ENCODE measurements around the gene APBB3. TPM values are rescaled to one million over a fixed set of nuclear protein-coding genes. Genes with fewer than 3 reads are reported as not detected.
A peak's percentile ranks its signal among the peaks of the same experiment; 100 is the strongest.

The APBB3 gene, protein sequence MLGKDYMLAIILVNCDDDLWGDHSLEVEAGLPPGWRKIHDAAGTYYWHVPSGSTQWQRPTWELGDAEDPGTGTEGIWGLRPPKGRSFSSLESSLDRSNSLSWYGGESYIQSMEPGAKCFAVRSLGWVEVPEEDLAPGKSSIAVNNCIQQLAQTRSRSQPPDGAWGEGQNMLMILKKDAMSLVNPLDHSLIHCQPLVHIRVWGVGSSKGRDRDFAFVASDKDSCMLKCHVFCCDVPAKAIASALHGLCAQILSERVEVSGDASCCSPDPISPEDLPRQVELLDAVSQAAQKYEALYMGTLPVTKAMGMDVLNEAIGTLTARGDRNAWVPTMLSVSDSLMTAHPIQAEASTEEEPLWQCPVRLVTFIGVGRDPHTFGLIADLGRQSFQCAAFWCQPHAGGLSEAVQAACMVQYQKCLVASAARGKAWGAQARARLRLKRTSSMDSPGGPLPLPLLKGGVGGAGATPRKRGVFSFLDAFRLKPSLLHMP
- total RNA-seq, result 50.8 TPM
- 1 to 10 TPM; 3.4 to 5.2 (median 4.0) TPM for polyA plus RNA-seq

DNA sequence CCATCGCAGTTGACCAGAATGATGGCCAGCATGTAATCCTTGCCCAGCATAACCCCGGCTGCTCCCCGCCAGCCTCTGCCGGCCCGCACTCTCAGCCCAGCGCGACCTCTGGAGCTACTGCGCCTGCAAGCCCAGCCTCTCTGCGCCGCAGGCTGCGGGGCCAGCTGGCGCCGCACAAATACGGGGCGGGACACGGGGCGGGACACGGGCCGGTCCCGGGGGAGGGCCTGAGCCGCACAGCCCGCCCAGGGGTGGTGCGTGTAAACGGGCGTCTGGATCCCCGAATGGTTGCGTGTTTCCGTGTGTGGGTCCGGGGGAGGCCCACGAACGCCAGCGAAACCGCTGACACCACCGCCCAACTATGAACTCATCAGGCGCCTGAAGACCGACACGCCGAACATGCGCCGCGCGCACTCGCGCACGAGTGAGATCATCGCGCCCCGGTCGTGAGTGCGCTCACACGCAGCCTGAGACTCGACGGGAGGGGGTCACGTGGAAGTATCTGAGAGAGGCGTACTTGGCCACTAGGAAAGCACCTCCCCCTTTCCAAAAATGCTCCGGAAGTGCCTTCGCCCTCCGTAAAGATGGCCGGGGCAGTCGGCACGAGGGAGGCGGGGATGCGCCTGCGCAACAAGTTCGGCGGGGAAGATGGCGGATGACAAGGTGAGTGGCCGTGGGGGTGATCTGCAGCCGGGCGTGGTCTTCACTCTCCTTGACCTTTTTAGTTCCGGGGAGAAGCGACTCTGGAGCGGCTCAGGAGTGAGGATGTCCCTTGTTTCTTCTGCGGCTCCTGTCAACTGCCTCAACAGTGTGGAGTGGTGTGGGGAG is at the start of gene APBB3, which contains the start of gene SLC35A4:
APBB3 (minus strand) TSS at position 403 of the 828 bp plus-strand sequence; CDS start at position 50, 353 bp downstream.
SLC35A4 (plus strand) TSS at position 633 of the 828 bp plus-strand sequence. CDS start 2,342 bp downstream, outside the sequence.
- Histone ChIP-seq H3K4me1 (ENCODE audit: control insufficient read depth, insufficient read depth, low read length, poor library complexity, severe bottlenecking) (peaks cover 34% of the 10 kb centered on the region), H3K27me3 (ENCODE audit: control insufficient read depth, insufficient read depth, low read length) (no peaks in the 10 kb centered on the region), H3K36me3 (ENCODE audit: control insufficient read depth, insufficient read depth, low read length) (peaks cover 39% of the 10 kb centered on the region), H3K27ac (ENCODE audit: insufficient read depth, low read length, poor library complexity, severe bottlenecking) (peak within 1 kb of the TSS; percentile 93), H3K4me3 (ENCODE audit: low read depth, low read length) (peak within 1 kb of the TSS; percentile 95), H3K9me3 (ENCODE audit: control insufficient read depth in 2 of 2, low read length in 2 of 2) (no peaks in the 10 kb centered on the region)
- peaks cover 0 to 75% (median 43%) of the 10 kb centered on the region in 4 donors for H3K4me1 Mint-ChIP-seq
- peak within 1 kb of the TSS; percentile 94 to 99 (median 98) for H3K27ac Mint-ChIP-seq
- H3K27me3 Mint-ChIP-seq, result no peaks in the 10 kb centered on the region
- peak; percentile 98 to 100 (median 99) for DNase-seq
- peak within 1 kb of the TSS; percentile 86 to 99 (median 94) for H3K4me3 Mint-ChIP-seq
- H3K36me3 Mint-ChIP-seq, result peaks cover 24% of the 10 kb centered on the region
- ATAC-seq (ENCODE audit: low read depth in 2 of 2), result peak; percentile 90 to 92
- H3K9me3 Mint-ChIP-seq, result no peaks in the 10 kb centered on the region

DNA sequence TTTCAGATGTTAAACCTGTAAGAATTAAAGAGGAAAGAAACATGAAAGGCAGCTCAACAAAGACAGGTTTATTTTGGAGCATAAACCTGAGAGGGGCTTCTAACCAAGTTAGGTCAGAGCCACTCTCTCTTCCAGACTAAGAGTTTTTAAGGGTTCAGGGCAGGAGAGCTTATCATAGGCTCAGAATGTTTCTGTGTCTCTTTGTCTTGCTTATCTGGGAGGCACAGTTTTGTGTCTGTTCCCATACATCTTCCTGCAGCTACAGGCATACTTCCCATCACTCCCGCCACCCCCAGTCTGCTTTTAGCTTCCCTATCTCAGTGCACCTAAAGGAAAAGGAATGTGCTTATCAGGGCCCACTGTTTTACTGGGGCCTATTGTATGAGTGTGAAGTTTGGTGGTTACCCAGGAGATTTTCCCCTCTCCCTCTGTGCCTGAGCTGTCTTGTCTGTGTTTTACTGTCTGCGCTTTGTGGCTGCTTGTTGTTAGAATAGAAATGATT is 46.7 kb upstream of the APBB3 start:
- no peaks in the 10 kb centered on the region for H3K36me3 ChIP-seq (ENCODE audit: control insufficient read depth, insufficient read depth, low read length)
- H3K27ac ChIP-seq (ENCODE audit: insufficient read depth, low read length, poor library complexity, severe bottlenecking), result no peak overlapping the region
- Mint-ChIP-seq H3K4me1 (peaks cover 0 to 10% (median 3%) of the 10 kb centered on the region in 4 donors), H3K27ac (peak overlapping the region in 1 of 3 donors; percentile 13), H3K9me3 (peaks cover 0 to 1% (median 0%) of the 10 kb centered on the region in 7 donors), H3K36me3 (no peaks in the 10 kb centered on the region), H3K4me3 (no peak overlapping the region), H3K27me3 (peaks cover 44% of the 10 kb centered on the region)
- H3K4me3 ChIP-seq (ENCODE audit: low read depth, low read length), result no peak overlapping the region
- no peaks in the 10 kb centered on the region for H3K9me3 ChIP-seq (ENCODE audit: control insufficient read depth in 2 of 2, low read length in 2 of 2)
- peaks cover 12% of the 10 kb centered on the region for H3K27me3 ChIP-seq (ENCODE audit: control insufficient read depth, insufficient read depth, low read length)
- ATAC-seq (ENCODE audit: low read depth in 2 of 2), result no peak
- H3K4me1 ChIP-seq (ENCODE audit: control insufficient read depth, insufficient read depth, low read length, poor library complexity, severe bottlenecking), result no peaks in the 10 kb centered on the region
- DNase-seq, result no peak

DNA sequence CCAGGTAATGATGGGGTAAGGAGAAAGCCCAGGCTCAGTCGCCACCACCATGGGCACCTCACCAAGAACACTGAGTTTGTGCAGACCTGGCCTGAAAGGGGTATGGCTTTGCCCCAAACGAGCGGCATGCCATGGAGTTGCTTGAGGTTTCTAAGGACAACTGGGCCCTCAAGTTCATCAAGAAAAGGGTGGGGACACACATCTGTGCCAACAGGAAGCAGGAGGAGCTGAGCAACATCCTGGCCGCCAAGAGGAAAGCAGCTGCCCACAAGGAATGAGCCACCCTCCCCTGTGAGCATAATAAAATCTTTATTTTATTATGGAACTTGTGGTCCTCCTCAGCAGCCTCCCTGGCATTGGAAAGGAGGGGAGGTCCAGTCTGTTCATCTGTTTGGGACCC is 44.7 kb upstream of the APBB3 start:
- Histone ChIP-seq H3K4me1 (ENCODE audit: control insufficient read depth, insufficient read depth, low read length, poor library complexity, severe bottlenecking) (no peaks in the 10 kb centered on the region), H3K9me3 (ENCODE audit: control insufficient read depth in 2 of 2, low read length in 2 of 2) (no peaks in the 10 kb centered on the region), H3K4me3 (ENCODE audit: low read depth, low read length) (no peak overlapping the region), H3K27me3 (ENCODE audit: control insufficient read depth, insufficient read depth, low read length) (peaks cover 10% of the 10 kb centered on the region), H3K36me3 (ENCODE audit: control insufficient read depth, insufficient read depth, low read length) (no peaks in the 10 kb centered on the region), H3K27ac (ENCODE audit: insufficient read depth, low read length, poor library complexity, severe bottlenecking) (no peak overlapping the region)
- Mint-ChIP-seq H3K4me1 (peaks cover 0 to 10% (median 3%) of the 10 kb centered on the region in 4 donors), H3K4me3 (no peak overlapping the region), H3K36me3 (no peaks in the 10 kb centered on the region), H3K9me3 (peaks cover 0 to 1% (median 0%) of the 10 kb centered on the region in 7 donors), H3K27me3 (peaks cover 37% of the 10 kb centered on the region), H3K27ac (no peak overlapping the region)
- DNase-seq, result peak in 1 of 3 donors; percentile 11
- no peak for ATAC-seq (ENCODE audit: low read depth in 2 of 2)

DNA sequence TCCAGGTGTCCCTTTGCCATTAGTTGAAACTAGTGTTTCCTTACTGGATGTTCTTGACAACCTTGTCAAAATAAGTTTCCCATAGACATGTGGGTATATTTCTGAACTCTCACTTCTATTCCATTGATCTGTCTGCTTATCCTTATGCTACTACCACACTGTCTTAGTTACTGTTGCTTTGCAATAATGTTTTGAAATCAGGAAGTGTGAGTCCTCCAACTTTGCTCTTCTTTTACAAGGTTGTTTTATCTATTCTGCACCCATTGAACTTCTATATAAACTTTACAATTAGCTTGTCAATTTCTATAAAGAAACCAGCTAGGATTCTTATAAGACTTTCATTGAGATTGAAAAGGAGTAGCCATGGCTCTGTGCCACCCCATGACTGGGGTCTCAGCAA is 44.3 kb upstream of the APBB3 start:
- Histone ChIP-seq H3K4me1 (ENCODE audit: control insufficient read depth, insufficient read depth, low read length, poor library complexity, severe bottlenecking) (no peaks in the 10 kb centered on the region), H3K9me3 (ENCODE audit: control insufficient read depth in 2 of 2, low read length in 2 of 2) (no peaks in the 10 kb centered on the region), H3K27me3 (ENCODE audit: control insufficient read depth, insufficient read depth, low read length) (peaks cover 10% of the 10 kb centered on the region), H3K4me3 (ENCODE audit: low read depth, low read length) (no peak overlapping the region), H3K27ac (ENCODE audit: insufficient read depth, low read length, poor library complexity, severe bottlenecking) (no peak overlapping the region), H3K36me3 (ENCODE audit: control insufficient read depth, insufficient read depth, low read length) (no peaks in the 10 kb centered on the region)
- H3K4me1 Mint-ChIP-seq, result peaks cover 0 to 10% (median 3%) of the 10 kb centered on the region in 4 donors
- no peak overlapping the region for H3K4me3 Mint-ChIP-seq
- H3K9me3 Mint-ChIP-seq, result peaks cover 0 to 1% (median 0%) of the 10 kb centered on the region in 7 donors
- no peaks in the 10 kb centered on the region for H3K36me3 Mint-ChIP-seq
- ATAC-seq (ENCODE audit: low read depth in 2 of 2), result no peak
- no peak for DNase-seq
- H3K27ac Mint-ChIP-seq, result no peak overlapping the region
- peaks cover 37% of the 10 kb centered on the region for H3K27me3 Mint-ChIP-seq

DNA sequence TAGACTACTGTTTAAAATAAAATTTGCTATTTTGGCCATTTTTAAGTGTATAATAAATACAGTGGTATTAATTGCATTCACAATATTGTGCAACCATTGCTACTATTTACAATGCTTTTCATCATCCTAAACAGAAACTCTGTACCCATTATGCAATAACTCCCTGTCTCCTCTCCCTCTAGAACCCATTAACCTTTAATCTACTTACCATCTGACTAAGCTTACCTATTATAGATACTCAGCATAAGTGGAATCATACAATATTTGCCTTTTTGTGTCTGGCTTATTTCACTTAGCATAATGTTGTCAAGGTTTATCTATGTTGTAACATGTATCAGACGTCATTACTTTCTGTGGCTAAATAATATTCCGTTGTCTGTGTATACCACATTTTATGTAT is 42.6 kb upstream of the APBB3 start:
- Histone ChIP-seq H3K27me3 (ENCODE audit: control insufficient read depth, insufficient read depth, low read length) (peaks cover 10% of the 10 kb centered on the region), H3K4me3 (ENCODE audit: low read depth, low read length) (no peak overlapping the region), H3K36me3 (ENCODE audit: control insufficient read depth, insufficient read depth, low read length) (no peaks in the 10 kb centered on the region), H3K27ac (ENCODE audit: insufficient read depth, low read length, poor library complexity, severe bottlenecking) (no peak overlapping the region), H3K9me3 (ENCODE audit: control insufficient read depth in 2 of 2, low read length in 2 of 2) (no peaks in the 10 kb centered on the region), H3K4me1 (ENCODE audit: control insufficient read depth, insufficient read depth, low read length, poor library complexity, severe bottlenecking) (no peaks in the 10 kb centered on the region)
- no peak for ATAC-seq (ENCODE audit: low read depth in 2 of 2)
- Mint-ChIP-seq H3K27ac (no peak overlapping the region), H3K4me1 (peaks cover 0 to 10% (median 3%) of the 10 kb centered on the region in 4 donors), H3K9me3 (peaks cover 0 to 1% (median 0%) of the 10 kb centered on the region in 7 donors), H3K4me3 (no peak overlapping the region), H3K36me3 (no peaks in the 10 kb centered on the region), H3K27me3 (peaks cover 33% of the 10 kb centered on the region)
- no peak for DNase-seq

DNA sequence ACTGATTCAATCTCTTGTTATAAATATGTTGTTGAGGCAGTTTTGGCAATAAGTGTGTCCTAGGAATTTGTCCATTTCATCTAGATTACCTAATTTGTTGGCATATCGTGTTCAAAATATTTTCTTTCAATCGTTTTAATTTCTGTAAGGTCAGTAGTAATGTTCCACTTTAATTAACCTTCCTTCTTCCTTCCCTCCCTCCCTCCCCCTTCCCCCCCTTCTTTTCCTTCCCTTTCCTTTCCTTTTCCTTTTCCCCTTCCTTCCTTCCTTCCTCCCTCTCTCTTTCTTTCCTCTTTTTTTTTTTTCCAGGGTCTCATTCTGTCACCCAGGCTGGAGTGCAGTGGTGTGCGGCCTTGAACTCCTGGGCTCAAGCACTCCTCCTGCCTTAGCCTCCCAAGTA is 41.5 kb upstream of the APBB3 start:
- H3K4me3 ChIP-seq (ENCODE audit: low read depth, low read length), result no peak overlapping the region
- H3K27ac Mint-ChIP-seq, result no peak overlapping the region
- H3K36me3 ChIP-seq (ENCODE audit: control insufficient read depth, insufficient read depth, low read length), result no peaks in the 10 kb centered on the region
- peaks cover 0 to 8% (median 3%) of the 10 kb centered on the region in 4 donors for H3K4me1 Mint-ChIP-seq
- H3K9me3 Mint-ChIP-seq, result peaks cover 0 to 1% (median 0%) of the 10 kb centered on the region in 7 donors
- DNase-seq (no peak), ATAC-seq (ENCODE audit: low read depth in 2 of 2) (no peak)
- no peak overlapping the region for H3K27ac ChIP-seq (ENCODE audit: insufficient read depth, low read length, poor library complexity, severe bottlenecking)
- no peaks in the 10 kb centered on the region for H3K36me3 Mint-ChIP-seq
- H3K9me3 ChIP-seq (ENCODE audit: control insufficient read depth in 2 of 2, low read length in 2 of 2), result no peaks in the 10 kb centered on the region
- peaks cover 6% of the 10 kb centered on the region for H3K27me3 ChIP-seq (ENCODE audit: control insufficient read depth, insufficient read depth, low read length)
- no peaks in the 10 kb centered on the region for H3K4me1 ChIP-seq (ENCODE audit: control insufficient read depth, insufficient read depth, low read length, poor library complexity, severe bottlenecking)
- peaks cover 25% of the 10 kb centered on the region for H3K27me3 Mint-ChIP-seq
- H3K4me3 Mint-ChIP-seq, result no peak overlapping the region

DNA sequence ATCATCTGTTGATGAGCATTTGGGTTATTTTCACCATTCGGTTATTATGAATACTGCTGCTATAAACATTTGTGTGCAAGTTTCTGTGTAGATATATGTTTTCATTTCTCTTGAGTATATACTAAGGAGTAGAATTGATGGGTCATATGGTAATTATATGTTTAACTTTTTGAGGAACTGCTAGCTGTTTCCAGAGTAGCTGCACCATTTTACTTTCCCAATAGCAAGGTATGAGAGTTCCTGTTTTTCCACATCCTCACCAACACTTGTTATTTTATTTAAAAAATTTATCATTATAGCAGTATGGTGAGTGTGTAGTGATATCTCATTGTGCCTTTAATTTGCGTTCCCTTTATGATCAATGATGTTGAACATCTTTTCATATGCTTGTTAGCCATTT is 39.3 kb upstream of the APBB3 start:
- H3K27me3 ChIP-seq (ENCODE audit: control insufficient read depth, insufficient read depth, low read length), result peaks cover 3% of the 10 kb centered on the region
- H3K27me3 Mint-ChIP-seq, result peaks cover 21% of the 10 kb centered on the region
- H3K27ac ChIP-seq (ENCODE audit: insufficient read depth, low read length, poor library complexity, severe bottlenecking), result no peak overlapping the region
- peaks cover 0 to 1% (median 0%) of the 10 kb centered on the region in 7 donors for H3K9me3 Mint-ChIP-seq
- ATAC-seq (ENCODE audit: low read depth in 2 of 2), result no peak
- no peaks in the 10 kb centered on the region for H3K36me3 ChIP-seq (ENCODE audit: control insufficient read depth, insufficient read depth, low read length)
- H3K4me1 ChIP-seq (ENCODE audit: control insufficient read depth, insufficient read depth, low read length, poor library complexity, severe bottlenecking), result no peaks in the 10 kb centered on the region
- DNase-seq, result no peak
- H3K27ac Mint-ChIP-seq, result no peak overlapping the region
- peaks cover 0 to 3% (median 0%) of the 10 kb centered on the region in 4 donors for H3K4me1 Mint-ChIP-seq
- H3K9me3 ChIP-seq (ENCODE audit: control insufficient read depth in 2 of 2, low read length in 2 of 2), result no peaks in the 10 kb centered on the region
- no peak overlapping the region for H3K4me3 Mint-ChIP-seq
- no peak overlapping the region for H3K4me3 ChIP-seq (ENCODE audit: low read depth, low read length)
- no peaks in the 10 kb centered on the region for H3K36me3 Mint-ChIP-seq
